GM12892 (cell line): Measurements from ENCODE around the gene NR3C1.

Experiments used
- POLR2A ChIP-seq: IDR thresholded peaks from 2 replicates; pipeline ENCODE4 v1.6.1; 2011; ENCODE audit warnings: low read depth, low read length, control low read depth
- POLR2AphosphoS5 ChIP-seq: IDR thresholded peaks from 2 replicates; pipeline ENCODE4 v1.6.1; 2011; ENCODE audit warnings: low read depth, low read length, control low read depth
- TAF1 ChIP-seq: IDR thresholded peaks from 2 replicates; pipeline ENCODE4 v1.6.1; 2011; ENCODE audit warnings: low read depth, mild to moderate bottlenecking, control low read depth, low read length, borderline replicate concordance

- TF ChIP-seq TAF1, result no peak
- no peak for TF ChIP-seq POLR2A
- no peak for TF ChIP-seq POLR2AphosphoS5
Measured at GRCh38 chr5:143302341-143303045, 101.0 kb downstream of the NR3C1 start.
